Measurements from ENCODE around the gene EZR.

DNA sequence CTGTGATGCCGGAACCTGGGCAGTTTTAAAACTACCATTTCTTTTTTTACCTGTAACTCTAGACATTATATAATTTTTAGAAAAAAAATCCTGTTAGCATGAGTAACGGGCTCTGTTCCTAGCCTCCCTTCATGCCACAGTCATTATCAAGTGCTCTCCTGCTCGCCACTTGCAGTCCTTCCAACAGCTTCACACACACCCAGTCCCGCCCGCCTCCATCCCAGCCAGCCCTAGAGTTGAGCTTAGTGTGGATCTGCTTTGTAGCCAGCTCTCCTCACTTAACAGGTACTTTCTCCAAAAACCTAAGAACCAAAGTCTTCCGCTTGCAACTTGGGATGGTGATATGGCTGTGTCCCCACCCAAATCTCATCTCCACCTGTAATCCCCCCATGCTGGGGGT, 51.5 kb downstream of the EZR start:
- TF ChIP-seq CTCF (IDR thresholded peaks at IDR 0.05), result no peak
- TF ChIP-seq POLR2A (IDR thresholded peaks at IDR 0.05), result no peak
